Lower leg skin (tissue), 3 donors: ENCODE measurements around the gene GYG2.

ENCODE experiments used
- POLR2A ChIP-seq, 2 donors: fragments of 450-650 bp; IDR thresholded peaks; one replicate each; pipeline ENCODE4 v1.6.1; 2016 to 2017; ENCODE audit warnings: antibody characterized with exemption in 2 of 2, mild to moderate bottlenecking in 1 of 2, moderate library complexity in 1 of 2
- TF ChIP-seq, protein P1 (sequence below), 3 donors: fragments of 450-650 bp; IDR thresholded peaks; one replicate each; pipeline ENCODE4 v1.5.1; 2016; ENCODE audit warnings: antibody characterized with exemption in 3 of 3, mild to moderate bottlenecking in 3 of 3, moderate library complexity in 2 of 3

DNA sequence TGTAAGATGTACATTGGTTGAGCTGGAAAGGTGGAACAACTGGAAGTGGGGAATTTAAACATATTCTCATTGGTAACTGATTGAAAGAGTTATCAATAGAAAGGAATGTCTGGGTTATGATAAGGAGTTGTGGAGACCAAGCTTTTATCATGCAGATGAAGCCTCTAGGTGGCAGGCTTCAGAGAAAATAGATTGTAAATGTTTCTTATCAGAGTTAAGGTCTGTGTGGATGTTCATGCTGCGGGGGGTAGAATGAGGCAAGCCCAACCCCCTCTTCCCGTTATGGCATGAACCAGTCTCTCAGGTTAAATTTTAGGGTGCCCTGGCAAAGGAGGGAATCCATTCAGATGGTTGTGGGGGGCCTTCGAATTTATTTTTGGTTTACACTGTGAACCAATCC lies 84.4 kb downstream of the GYG2 start:
- TF ChIP-seq POLR2A (IDR thresholded peaks at IDR 0.05) = no peak
- TF ChIP-seq, protein P1, sequence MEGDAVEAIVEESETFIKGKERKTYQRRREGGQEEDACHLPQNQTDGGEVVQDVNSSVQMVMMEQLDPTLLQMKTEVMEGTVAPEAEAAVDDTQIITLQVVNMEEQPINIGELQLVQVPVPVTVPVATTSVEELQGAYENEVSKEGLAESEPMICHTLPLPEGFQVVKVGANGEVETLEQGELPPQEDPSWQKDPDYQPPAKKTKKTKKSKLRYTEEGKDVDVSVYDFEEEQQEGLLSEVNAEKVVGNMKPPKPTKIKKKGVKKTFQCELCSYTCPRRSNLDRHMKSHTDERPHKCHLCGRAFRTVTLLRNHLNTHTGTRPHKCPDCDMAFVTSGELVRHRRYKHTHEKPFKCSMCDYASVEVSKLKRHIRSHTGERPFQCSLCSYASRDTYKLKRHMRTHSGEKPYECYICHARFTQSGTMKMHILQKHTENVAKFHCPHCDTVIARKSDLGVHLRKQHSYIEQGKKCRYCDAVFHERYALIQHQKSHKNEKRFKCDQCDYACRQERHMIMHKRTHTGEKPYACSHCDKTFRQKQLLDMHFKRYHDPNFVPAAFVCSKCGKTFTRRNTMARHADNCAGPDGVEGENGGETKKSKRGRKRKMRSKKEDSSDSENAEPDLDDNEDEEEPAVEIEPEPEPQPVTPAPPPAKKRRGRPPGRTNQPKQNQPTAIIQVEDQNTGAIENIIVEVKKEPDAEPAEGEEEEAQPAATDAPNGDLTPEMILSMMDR (IDR thresholded peaks at IDR 0.05) = no peak
